ENCODE measurements around the gene ITPRID2. TPM values are rescaled to one million over a fixed set of nuclear protein-coding genes. Genes with fewer than 3 reads are reported as not detected.

ITPRID2 gene
- total and polyA plus RNA-seq, 2 of the 4 experiments (the other 2 are of a cell fraction), result 74.1 to 187 TPM

GRCh38 chr2:181934694-181935093 lies 43.2 kb downstream of the ITPRID2 start:
- no peak overlapping the region for H3K14ac ChIP-seq (replicated peaks; ENCODE audit: low read depth, low read length)
- H2BK15ac ChIP-seq (ENCODE audit: low read depth, low read length), result no peak overlapping the region
- no peak overlapping the region for H4K5ac ChIP-seq (ENCODE audit: low read depth, low read length)
- H4K91ac ChIP-seq (ENCODE audit: insufficient read depth, low read depth, low read length), result no peak overlapping the region
- no peak for TF ChIP-seq SMC3 (IDR thresholded peaks at IDR 0.05; ENCODE audit: low read depth, low read length)
- TF ChIP-seq ELK1 (IDR thresholded peaks at IDR 0.05; ENCODE audit: borderline replicate concordance, low read depth, low read length), result no peak
- no peak for TF ChIP-seq NFE2L2 (IDR thresholded peaks at IDR 0.05; ENCODE audit: low read depth, low read length)
- no peak for TF ChIP-seq RCOR1 (IDR thresholded peaks at IDR 0.05; ENCODE audit: insufficient replicate concordance, low read length)
- no peak for TF ChIP-seq USF2 (IDR thresholded peaks at IDR 0.05; ENCODE audit: low read depth, low read length)
- TF ChIP-seq MAFK (IDR thresholded peaks at IDR 0.05; ENCODE audit: low read depth, low read length), result no peak
- TF ChIP-seq MXI1 (IDR thresholded peaks at IDR 0.05; ENCODE audit: borderline replicate concordance, low read depth, low read length), result no peak
- no peak for TF ChIP-seq RAD21 (IDR thresholded peaks at IDR 0.05; ENCODE audit: low read length)
- no peak for TF ChIP-seq BHLHE40 (IDR thresholded peaks at IDR 0.05; ENCODE audit: low read depth, low read length)
- TF ChIP-seq POLR2A (IDR thresholded peaks at IDR 0.05; ENCODE audit: low read depth, low read length), result no peak
- TF ChIP-seq MAZ (IDR thresholded peaks at IDR 0.05; ENCODE audit: borderline replicate concordance, low read depth, low read length), result no peak
- no peak overlapping the region for H2AK9ac ChIP-seq (replicated peaks; ENCODE audit: low read depth, low read length, poor library complexity)
- H3K79me1 ChIP-seq (ENCODE audit: low read depth in 1 of 2, low read length in 2 of 2), result no peaks in the 10 kb centered on the region
- 100% methylated on average over 2 of the region's 5 CpGs; no CpG with 5 or more reads in 1 of the 2 experiments for WGBS, 2 experiments (ENCODE audit: extremely low coverage in 2 of 2, insufficient read length in 1 of 2)
- no peaks in the 10 kb centered on the region for H3K9me3 ChIP-seq (ENCODE audit: control insufficient read depth, insufficient read depth, low read length)
- ATAC-seq (ENCODE audit: low read depth), result no peak
- no peaks in the 10 kb centered on the region; the same call in 1 of the 2 replicates for H3K9me1 ChIP-seq (ENCODE audit: insufficient read depth, low read length)
- H2BK5ac ChIP-seq (ENCODE audit: low read depth, low read length, poor library complexity, severe bottlenecking), result no peak overlapping the region
- no peak overlapping the region for H3K23ac ChIP-seq (ENCODE audit: low read depth, low read length)
- no peak overlapping the region for H4K8ac ChIP-seq (ENCODE audit: low read depth in 2 of 2, low read length in 2 of 2)
- no peak overlapping the region for H3K18ac ChIP-seq (ENCODE audit: low read depth, low read length)
- CTCF ChIA-PET, result no interaction called here
- no peak overlapping the region for H2AK5ac ChIP-seq (ENCODE audit: low read depth, low read length)
- no peak overlapping the region for H3K4me2 ChIP-seq (ENCODE audit: low read depth, low read length)
- in situ Hi-C loops (cut with MboI; ENCODE audit: low sequenced_read_pairs) (no loop called here), intact Hi-C loops (cut with micrococcal nuclease) (no loop called here), dilution Hi-C loops (cut with HindIII; ENCODE audit: low sequenced_read_pairs, unreplicated experiment) (no loop called here)
- H2AFZ ChIP-seq (replicated peaks; ENCODE audit: low read length, poor library complexity), result no peak overlapping the region
- no TSS peak for BruUV-seq (replicated peaks)
- H2BK20ac ChIP-seq (ENCODE audit: low read depth, low read length), result no peak overlapping the region
- H3K9ac ChIP-seq (ENCODE audit: low read depth, low read length), result no peak overlapping the region
- H3K4me1 ChIP-seq (ENCODE audit: control insufficient read depth, insufficient read depth, low read length), result no peaks in the 10 kb centered on the region
- H4K20me1 ChIP-seq (ENCODE audit: insufficient read depth, low read length), result no peaks in the 10 kb centered on the region
- DNase-seq, result no peak
- H3K27me3 ChIP-seq (ENCODE audit: control insufficient read depth, insufficient read depth, low read length), result no peaks in the 10 kb centered on the region
- H3K56ac ChIP-seq (ENCODE audit: extremely low read depth, insufficient read depth, low read length), result no peak overlapping the region
- POLR2A ChIA-PET (ENCODE audit: unreplicated experiment), result no interaction called here
- H3K4me3 ChIP-seq (ENCODE audit: insufficient read depth, low read depth, low read length), result no peak overlapping the region
- H3K36me3 ChIP-seq (ENCODE audit: control insufficient read depth, insufficient read depth, low read length), result peaks cover 1% of the 10 kb centered on the region; the same call in 1 of the 2 replicates
- no peak overlapping the region for H3K4ac ChIP-seq (ENCODE audit: low read depth, low read length)
- H3K27ac ChIP-seq (ENCODE audit: insufficient read depth, low read length), result no peak overlapping the region
- no peak overlapping the region for H2BK120ac ChIP-seq (ENCODE audit: low read depth, low read length)

All from IMR-90 (cell line).